Measurements from ENCODE around the gene BTG2. TPM values are rescaled to one million over a fixed set of nuclear protein-coding genes. Genes with fewer than 3 reads are reported as not detected.
"Not testable (repeated sequence)": the region's sequence is repeated elsewhere in the genome, so short reads cannot be mapped to it uniquely, and the experiment has no call there.

BTG2 gene
- total RNA-seq = 178 TPM
- long read RNA-seq, transcript BTG2-201 (2 exons, 2,712 nt) = major isoform, 207 of 269 reads
- long read RNA-seq, partial matches to known transcripts = 60 of 269 reads
- long read RNA-seq, other reads (novel, unspliced or antisense) = 2 of 269 reads

- peak; percentile 98 for DNase-seq (ENCODE audit: low spot score)
These were observed at the start of gene BTG2 for GRCh38 chr1:203304919-203305808. BTG2 (plus strand) TSS chr1:203305519; CDS start chr1:203305607, 88 bp downstream.

- DNase-seq (ENCODE audit: low spot score) = not testable (repeated sequence)
These were observed 48.7 kb upstream of the BTG2 start for GRCh38 chr1:203256636-203257035.

GRCh38 chr1:203263496-203263895 lies 41.8 kb upstream of the BTG2 start:
- no peak for DNase-seq (ENCODE audit: low spot score)

- DNase-seq (ENCODE audit: low spot score) = no peak
These were observed 41.2 kb upstream of the BTG2 start for GRCh38 chr1:203264052-203264501.

- DNase-seq (ENCODE audit: low spot score) = no peak
These were observed 39.8 kb upstream of the BTG2 start for GRCh38 chr1:203265541-203265940.

- DNase-seq (ENCODE audit: low spot score) = not testable (repeated sequence)
These were observed 39.2 kb upstream of the BTG2 start for GRCh38 chr1:203266140-203266539.

- DNase-seq (ENCODE audit: low spot score) = no peak
These were observed 37.9 kb upstream of the BTG2 start for GRCh38 chr1:203267347-203267846.

- DNase-seq (ENCODE audit: low spot score) = no peak
These were observed 37.4 kb upstream of the BTG2 start for GRCh38 chr1:203267912-203268311.

- DNase-seq (ENCODE audit: low spot score) = no peak
These were observed 36.2 kb upstream of the BTG2 start for GRCh38 chr1:203268901-203269653.

GRCh38 chr1:203269654-203270020 lies 35.7 kb upstream of the BTG2 start:
- DNase-seq (ENCODE audit: low spot score) = no peak

GRCh38 chr1:203270448-203270847 lies 34.9 kb upstream of the BTG2 start:
- DNase-seq (ENCODE audit: low spot score) = no peak

- no peak for DNase-seq (ENCODE audit: low spot score)
These were observed 34.1 kb upstream of the BTG2 start for GRCh38 chr1:203271018-203271743.

- DNase-seq (ENCODE audit: low spot score) = no peak
These were observed 33.2 kb upstream of the BTG2 start for GRCh38 chr1:203271962-203272632.

- DNase-seq (ENCODE audit: low spot score) = no peak
These were observed 32.6 kb upstream of the BTG2 start for GRCh38 chr1:203272633-203273205.

GRCh38 chr1:203273206-203273868 lies 32.0 kb upstream of the BTG2 start:
- DNase-seq (ENCODE audit: low spot score) = peak; percentile 95

GRCh38 chr1:203273869-203274602 lies 31.3 kb upstream of the BTG2 start:
- no peak for DNase-seq (ENCODE audit: low spot score)

- DNase-seq (ENCODE audit: low spot score) = no peak
These were observed 30.5 kb upstream of the BTG2 start for GRCh38 chr1:203274603-203275381.

GRCh38 chr1:203275656-203276272 lies 29.6 kb upstream of the BTG2 start:
- no peak for DNase-seq (ENCODE audit: low spot score)

Data from mesenteric fat pad (tissue), 1 donor.